ENCODE measurements around the gene CTTNBP2NL. TPM values are rescaled to one million over a fixed set of nuclear protein-coding genes. Genes with fewer than 3 reads are reported as not detected.

Gene CTTNBP2NL
- total and polyA plus RNA-seq, 4 donors: 16.9 to 25.8 (median 20.3) TPM

DNA sequence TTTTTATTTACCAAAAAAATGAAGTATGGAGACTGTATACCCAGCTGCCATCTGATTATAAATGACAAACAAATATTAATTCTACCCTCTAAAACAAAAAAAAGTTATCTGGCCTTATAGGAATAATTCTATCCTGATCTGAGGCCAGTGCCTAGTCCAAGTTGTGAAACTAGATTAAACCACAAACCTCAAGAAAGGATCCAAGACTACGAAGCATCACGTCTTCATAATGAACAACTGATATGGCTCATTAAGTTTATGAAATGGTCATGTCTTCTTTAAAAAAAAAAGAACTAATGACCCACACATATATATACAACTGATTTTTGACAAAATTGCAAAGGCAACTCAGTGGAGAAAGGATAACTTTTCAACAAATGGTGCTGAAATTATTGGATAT, 32.4 kb upstream of the CTTNBP2NL start:
- peaks cover 5% of the 10 kb centered on the region for H3K27me3 ChIP-seq (ENCODE audit: control insufficient read depth, insufficient read depth, low read length)
- no CpG with 5 or more reads among the region's 2 CpGs for WGBS (ENCODE audit: insufficient coverage)
- H3K27ac ChIP-seq (ENCODE audit: low read depth, low read length): no peak overlapping the region
- H3K4me1 ChIP-seq (ENCODE audit: control insufficient read depth, insufficient read depth, low read length): peaks cover 4% of the 10 kb centered on the region
- H3K36me3 ChIP-seq (ENCODE audit: control insufficient read depth, insufficient read depth, low read length): no peaks in the 10 kb centered on the region
- no peak for DNase-seq (ENCODE audit: low read depth in 4 of 6, low spot score in 6 of 6)
- H3K4me3 ChIP-seq (ENCODE audit: low read depth, low read length): no peak overlapping the region
- H3K9me3 ChIP-seq (ENCODE audit: control insufficient read depth, insufficient read depth, low read length): no peaks in the 10 kb centered on the region

DNA sequence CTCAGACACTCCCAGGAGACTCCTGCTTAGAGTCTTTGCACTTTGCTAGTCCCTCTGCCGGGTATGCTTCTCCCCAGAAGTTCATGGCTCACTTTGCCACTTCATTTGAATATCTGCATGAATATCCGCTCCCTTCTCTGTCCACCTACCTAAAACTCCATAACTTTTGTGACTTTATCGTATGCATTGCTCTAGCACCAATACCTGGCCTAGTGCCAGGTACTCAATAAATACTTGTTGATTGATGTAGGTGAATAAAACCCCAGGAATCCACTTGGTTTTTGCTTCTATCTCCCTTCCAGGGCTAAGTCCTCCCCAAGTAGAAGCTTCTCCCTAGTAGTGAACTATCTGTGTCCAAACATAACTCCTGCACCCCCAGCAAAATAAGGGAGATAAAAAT, 27.8 kb upstream of the CTTNBP2NL start:
- no peaks in the 10 kb centered on the region for H3K4me1 ChIP-seq (ENCODE audit: control insufficient read depth, insufficient read depth, low read length)
- no peaks in the 10 kb centered on the region for H3K36me3 ChIP-seq (ENCODE audit: control insufficient read depth, insufficient read depth, low read length)

DNA sequence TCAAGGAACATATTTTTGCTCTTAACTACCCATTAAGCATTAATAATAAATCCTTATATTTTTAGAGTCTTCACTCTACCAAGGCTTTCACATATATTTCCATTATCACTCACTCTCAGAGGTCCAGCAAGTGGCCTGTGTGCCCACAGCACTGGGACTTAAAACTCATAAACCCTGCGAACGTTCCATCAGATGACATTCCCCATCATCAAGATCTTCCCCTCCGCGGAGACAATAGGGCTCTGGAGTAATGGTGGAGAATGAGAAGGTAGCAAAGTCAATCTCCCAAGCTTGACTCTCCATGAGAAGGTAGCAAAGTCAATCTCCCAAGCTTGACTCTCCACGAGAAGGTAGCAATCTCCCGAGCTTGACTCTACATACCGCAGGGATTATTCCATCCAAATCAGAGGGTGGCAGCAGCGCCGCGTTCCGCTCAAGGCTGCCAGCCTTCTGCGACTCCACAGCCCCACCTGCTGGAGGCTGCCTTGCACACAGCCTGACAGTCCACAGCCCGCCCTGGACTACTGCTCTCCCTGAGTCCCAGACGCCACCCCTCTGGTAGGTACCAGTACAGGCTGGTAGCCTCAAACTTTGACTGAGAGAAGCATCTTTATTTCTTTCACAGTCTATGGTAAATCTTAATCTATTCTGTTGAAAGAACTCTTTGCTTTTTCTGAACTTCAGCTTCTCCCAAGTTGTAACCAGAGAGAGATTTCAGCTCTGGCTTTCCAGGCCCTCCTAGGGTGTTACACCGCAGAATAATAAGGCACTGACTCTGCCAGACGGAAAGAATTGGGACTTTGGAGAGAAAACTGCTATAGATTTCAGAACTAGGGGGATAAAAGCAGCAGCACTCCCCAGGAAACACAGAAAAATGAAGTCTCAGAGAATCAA, 26.4 kb upstream of the CTTNBP2NL start:
- peak in 5 of 6 donors; percentile 66 to 93 (median 74) for DNase-seq (ENCODE audit: low read depth in 4 of 6, low spot score in 6 of 6)
- no peaks in the 10 kb centered on the region for H3K4me1 ChIP-seq (ENCODE audit: control insufficient read depth, insufficient read depth, low read length)
- no peaks in the 10 kb centered on the region for H3K36me3 ChIP-seq (ENCODE audit: control insufficient read depth, insufficient read depth, low read length)
- no peak overlapping the region for H3K27ac ChIP-seq (ENCODE audit: low read depth, low read length)
- no peaks in the 10 kb centered on the region for H3K27me3 ChIP-seq (ENCODE audit: control insufficient read depth, insufficient read depth, low read length)
- no peaks in the 10 kb centered on the region for H3K9me3 ChIP-seq (ENCODE audit: control insufficient read depth, insufficient read depth, low read length)
- no peak overlapping the region for H3K4me3 ChIP-seq (ENCODE audit: low read depth, low read length)
- WGBS (ENCODE audit: insufficient coverage): 8% methylated on average over 11 of the region's 16 CpGs

More for the DNA sequence above, 27.8 kb upstream of the CTTNBP2NL start:
- DNase-seq (ENCODE audit: low read depth in 4 of 6, low spot score in 6 of 6): no peak
- WGBS (ENCODE audit: insufficient coverage): 75% methylated on average over 1 of the region's 3 CpGs
- Histone ChIP-seq H3K27ac (ENCODE audit: low read depth, low read length) (no peak overlapping the region), H3K4me3 (ENCODE audit: low read depth, low read length) (no peak overlapping the region), H3K27me3 (ENCODE audit: control insufficient read depth, insufficient read depth, low read length) (no peaks in the 10 kb centered on the region), H3K9me3 (ENCODE audit: control insufficient read depth, insufficient read depth, low read length) (no peaks in the 10 kb centered on the region)

DNA sequence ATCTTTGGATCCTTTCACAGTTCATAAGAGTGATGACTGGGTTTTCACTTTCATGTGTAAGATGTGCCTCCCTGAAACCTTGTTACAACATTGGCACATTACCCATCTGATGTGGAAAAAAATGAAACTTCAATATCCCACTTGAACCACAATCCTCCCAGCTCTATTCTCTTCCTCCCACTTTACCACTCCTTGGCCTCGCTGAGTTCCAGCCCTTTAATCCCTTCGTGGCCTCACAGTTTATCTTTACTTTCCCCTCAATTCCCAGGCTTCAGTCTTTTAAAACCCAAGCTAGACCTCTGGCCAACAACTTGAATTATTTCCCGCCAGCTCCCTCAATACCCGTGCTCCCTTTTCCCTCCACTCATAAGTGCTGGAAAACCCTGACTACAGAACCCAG, 25.0 kb upstream of the CTTNBP2NL start:
- Histone ChIP-seq H3K9me3 (ENCODE audit: control insufficient read depth, insufficient read depth, low read length) (no peaks in the 10 kb centered on the region), H3K27me3 (ENCODE audit: control insufficient read depth, insufficient read depth, low read length) (no peaks in the 10 kb centered on the region), H3K4me3 (ENCODE audit: low read depth, low read length) (no peak overlapping the region), H3K36me3 (ENCODE audit: control insufficient read depth, insufficient read depth, low read length) (no peaks in the 10 kb centered on the region), H3K4me1 (ENCODE audit: control insufficient read depth, insufficient read depth, low read length) (no peaks in the 10 kb centered on the region), H3K27ac (ENCODE audit: low read depth, low read length) (no peak overlapping the region)
- no peak for DNase-seq (ENCODE audit: low read depth in 4 of 6, low spot score in 6 of 6)
- 72% methylated on average over 4 of the region's 4 CpGs for WGBS (ENCODE audit: insufficient coverage)

DNA sequence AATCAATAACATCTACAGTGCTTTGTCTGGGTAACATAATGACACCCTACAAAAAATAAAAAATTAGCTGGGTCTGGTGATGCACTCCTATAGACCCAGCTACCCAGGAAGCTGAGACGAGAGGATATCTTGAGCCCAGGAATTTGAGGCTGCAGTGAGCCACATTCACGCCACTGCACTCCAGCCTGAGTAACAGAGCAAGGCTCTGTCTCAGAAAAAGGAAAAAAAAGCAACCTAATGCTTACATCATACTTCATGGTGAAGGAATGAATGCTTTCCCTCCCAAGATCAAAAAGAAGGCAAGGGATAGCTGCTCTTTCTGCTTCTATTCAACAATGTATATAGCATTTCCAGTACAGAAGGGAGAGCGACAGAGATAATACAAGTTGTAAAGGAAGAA, 24.2 kb upstream of the CTTNBP2NL start:
- WGBS (ENCODE audit: insufficient coverage): no CpG with 5 or more reads among the region's 3 CpGs
- H3K36me3 ChIP-seq (ENCODE audit: control insufficient read depth, insufficient read depth, low read length): no peaks in the 10 kb centered on the region
- no peak overlapping the region for H3K4me3 ChIP-seq (ENCODE audit: low read depth, low read length)
- DNase-seq (ENCODE audit: low read depth in 4 of 6, low spot score in 6 of 6): no peak
- H3K9me3 ChIP-seq (ENCODE audit: control insufficient read depth, insufficient read depth, low read length): no peaks in the 10 kb centered on the region
- no peaks in the 10 kb centered on the region for H3K27me3 ChIP-seq (ENCODE audit: control insufficient read depth, insufficient read depth, low read length)
- no peak overlapping the region for H3K27ac ChIP-seq (ENCODE audit: low read depth, low read length)
- no peaks in the 10 kb centered on the region for H3K4me1 ChIP-seq (ENCODE audit: control insufficient read depth, insufficient read depth, low read length)

DNA sequence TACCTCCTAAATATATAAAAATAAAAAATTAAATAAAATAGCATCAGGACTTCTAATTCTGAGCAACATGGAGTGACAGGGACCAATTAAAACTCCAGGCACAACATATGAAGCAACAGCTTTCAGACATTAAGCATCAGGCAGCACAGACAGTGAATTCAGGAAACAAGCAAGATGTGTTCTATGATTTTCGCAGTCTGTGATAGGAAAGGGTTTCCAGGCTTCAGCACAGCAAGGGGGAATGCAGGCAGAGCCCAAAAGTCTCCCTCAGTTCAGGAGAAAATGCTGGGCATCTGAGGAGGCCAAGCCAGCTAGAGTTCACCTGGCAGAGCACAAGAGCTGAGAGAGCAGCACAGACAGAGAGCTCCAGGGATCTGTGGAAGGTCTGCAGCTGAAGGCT, 22.2 kb upstream of the CTTNBP2NL start:
- DNase-seq (ENCODE audit: low read depth in 4 of 6, low spot score in 6 of 6): peak in 2 of 6 donors; percentile 49 to 74

DNA sequence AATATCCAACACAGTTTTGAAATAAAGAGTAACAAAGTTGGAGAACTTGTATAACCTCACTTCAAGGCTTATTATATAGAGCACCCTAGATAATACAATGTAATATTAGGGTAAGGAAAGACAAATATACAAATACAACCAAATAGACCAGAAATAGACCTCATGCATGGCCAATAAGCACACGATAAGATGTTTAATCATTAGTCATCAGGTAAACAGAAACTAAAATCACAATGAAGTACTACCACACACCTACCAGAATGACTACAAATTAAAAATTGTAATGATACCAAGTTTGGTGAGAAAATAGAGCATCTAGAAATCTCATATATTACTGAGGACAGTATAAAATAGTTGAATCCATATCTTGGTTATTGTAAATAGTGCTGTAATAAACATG, 20.3 kb upstream of the CTTNBP2NL start:
- Histone ChIP-seq H3K27me3 (ENCODE audit: control insufficient read depth, insufficient read depth, low read length) (no peaks in the 10 kb centered on the region), H3K9me3 (ENCODE audit: control insufficient read depth, insufficient read depth, low read length) (no peaks in the 10 kb centered on the region), H3K4me3 (ENCODE audit: low read depth, low read length) (no peak overlapping the region), H3K36me3 (ENCODE audit: control insufficient read depth, insufficient read depth, low read length) (no peaks in the 10 kb centered on the region), H3K4me1 (ENCODE audit: control insufficient read depth, insufficient read depth, low read length) (no peaks in the 10 kb centered on the region), H3K27ac (ENCODE audit: low read depth, low read length) (no peak overlapping the region)
- WGBS (ENCODE audit: insufficient coverage): no CpG with 5 or more reads among the region's 1 CpG
- DNase-seq (ENCODE audit: low read depth in 4 of 6, low spot score in 6 of 6): no peak

More for the DNA sequence above, 22.2 kb upstream of the CTTNBP2NL start:
- H3K36me3 ChIP-seq (ENCODE audit: control insufficient read depth, insufficient read depth, low read length): no peaks in the 10 kb centered on the region
- no peaks in the 10 kb centered on the region for H3K9me3 ChIP-seq (ENCODE audit: control insufficient read depth, insufficient read depth, low read length)
- H3K27me3 ChIP-seq (ENCODE audit: control insufficient read depth, insufficient read depth, low read length): no peaks in the 10 kb centered on the region
- no peaks in the 10 kb centered on the region for H3K4me1 ChIP-seq (ENCODE audit: control insufficient read depth, insufficient read depth, low read length)
- H3K4me3 ChIP-seq (ENCODE audit: low read depth, low read length): no peak overlapping the region
- 67% methylated on average over 1 of the region's 1 CpG for WGBS (ENCODE audit: insufficient coverage)
- no peak overlapping the region for H3K27ac ChIP-seq (ENCODE audit: low read depth, low read length)

DNA sequence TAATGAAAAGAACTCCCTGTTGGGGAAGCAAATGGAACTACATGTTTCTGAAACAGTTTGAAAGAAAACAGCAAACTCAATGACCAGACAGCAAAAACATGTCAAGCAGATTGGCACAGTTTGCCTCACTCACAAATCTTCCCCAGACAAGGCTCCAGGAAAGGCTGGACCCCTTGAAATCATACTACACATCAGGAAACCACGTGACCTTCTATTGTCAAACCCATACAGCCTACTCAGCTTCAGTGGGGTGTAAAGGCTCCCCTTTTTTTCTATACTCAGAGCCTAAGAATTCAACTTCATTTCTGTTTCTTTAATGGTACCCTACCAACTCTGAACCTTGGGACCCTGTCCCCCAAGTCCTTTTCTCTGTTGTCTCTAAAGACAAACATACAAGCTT, 15.7 kb upstream of the CTTNBP2NL start:
- 71% methylated on average over 1 of the region's 1 CpG for WGBS (ENCODE audit: insufficient coverage)
- no peak overlapping the region for H3K4me3 ChIP-seq (ENCODE audit: low read depth, low read length)

DNA sequence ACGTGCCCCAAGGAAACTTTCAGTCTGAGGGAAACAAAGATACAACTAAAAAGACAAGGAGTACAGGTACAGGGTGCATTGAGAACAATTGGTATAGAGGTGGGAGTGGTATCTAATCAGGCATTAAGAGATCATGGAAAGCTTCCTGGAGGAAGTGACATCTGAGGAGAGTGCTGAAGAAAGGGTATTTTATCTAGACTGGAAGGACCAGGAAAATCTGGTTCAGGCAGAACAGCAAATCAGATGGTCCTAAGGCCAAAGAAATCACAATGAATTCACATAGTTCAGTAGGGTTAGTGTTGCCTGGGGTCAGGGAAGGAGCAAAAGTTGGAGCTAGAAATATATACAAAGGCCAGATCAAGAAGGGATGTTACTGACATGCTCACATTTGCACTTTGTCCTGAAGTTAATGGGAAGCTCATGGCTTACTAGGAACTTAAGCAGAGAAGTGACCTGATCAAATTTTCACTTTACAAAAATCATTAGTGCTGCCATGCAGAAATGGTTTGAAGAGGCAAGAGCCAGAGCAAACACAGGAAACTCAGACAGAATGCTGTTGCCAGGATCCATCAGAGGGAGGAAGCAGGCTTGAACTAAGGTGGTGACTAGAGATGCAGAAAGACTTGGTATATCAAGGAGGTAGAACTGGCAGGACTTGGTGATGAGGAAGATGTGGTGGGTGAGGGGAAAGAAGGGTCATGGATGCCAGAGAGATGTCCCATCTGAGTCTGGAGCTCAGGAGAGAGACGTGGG, 14.5 kb upstream of the CTTNBP2NL start:
- Histone ChIP-seq H3K27ac (ENCODE audit: low read depth, low read length) (no peak overlapping the region), H3K4me3 (ENCODE audit: low read depth, low read length) (no peak overlapping the region), H3K4me1 (ENCODE audit: control insufficient read depth, insufficient read depth, low read length) (peaks cover 4% of the 10 kb centered on the region), H3K27me3 (ENCODE audit: control insufficient read depth, insufficient read depth, low read length) (peaks cover 3% of the 10 kb centered on the region), H3K9me3 (ENCODE audit: control insufficient read depth, insufficient read depth, low read length) (no peaks in the 10 kb centered on the region), H3K36me3 (ENCODE audit: control insufficient read depth, insufficient read depth, low read length) (no peaks in the 10 kb centered on the region)
- WGBS (ENCODE audit: insufficient coverage): 78% methylated on average over 2 of the region's 2 CpGs
- no peak for DNase-seq (ENCODE audit: low read depth in 4 of 6, low spot score in 6 of 6)

More for the DNA sequence above, 15.7 kb upstream of the CTTNBP2NL start:
- no peak for DNase-seq (ENCODE audit: low read depth in 4 of 6, low spot score in 6 of 6)
- no peaks in the 10 kb centered on the region for H3K9me3 ChIP-seq (ENCODE audit: control insufficient read depth, insufficient read depth, low read length)
- H3K4me1 ChIP-seq (ENCODE audit: control insufficient read depth, insufficient read depth, low read length): no peaks in the 10 kb centered on the region
- H3K27me3 ChIP-seq (ENCODE audit: control insufficient read depth, insufficient read depth, low read length): peaks cover 3% of the 10 kb centered on the region
- H3K36me3 ChIP-seq (ENCODE audit: control insufficient read depth, insufficient read depth, low read length): no peaks in the 10 kb centered on the region
- H3K27ac ChIP-seq (ENCODE audit: low read depth, low read length): no peak overlapping the region
